ENCODE measurements around the gene CRTAP.
"Not testable (repeated sequence)": the region's sequence is repeated elsewhere in the genome, so short reads cannot be mapped to it uniquely, and the experiment has no call there.

Gene CRTAP

GRCh38 chr3:33145221-33145900, 31.5 kb downstream of the CRTAP start:
- no peak for DNase-seq

GRCh38 chr3:33145901-33146580, 32.2 kb downstream of the CRTAP start:
- no peak for DNase-seq

GRCh38 chr3:33146791-33147445, 33.1 kb downstream of the CRTAP start:
- DNase-seq = no peak

GRCh38 chr3:33149342-33149741, 35.5 kb downstream of the CRTAP start:
- no peak for DNase-seq

GRCh38 chr3:33152363-33153360, 38.8 kb downstream of the CRTAP start:
- DNase-seq = no peak

GRCh38 chr3:33153782-33154181, 40.0 kb downstream of the CRTAP start:
- no peak for DNase-seq

GRCh38 chr3:33155301-33155700, 41.5 kb downstream of the CRTAP start:
- no peak for DNase-seq

- no peak for DNase-seq
Measured at GRCh38 chr3:33159234-33159633, 45.4 kb downstream of the CRTAP start.

GRCh38 chr3:33159981-33160380, 46.2 kb downstream of the CRTAP start:
- DNase-seq = no peak

GRCh38 chr3:33162621-33163020, 48.8 kb downstream of the CRTAP start:
- DNase-seq = not testable (repeated sequence)

- no peak for DNase-seq
Measured at GRCh38 chr3:33165372-33165771, 51.6 kb downstream of the CRTAP start.

GRCh38 chr3:33166095-33166494, 52.3 kb downstream of the CRTAP start:
- DNase-seq = no peak

- no peak for DNase-seq
Measured at GRCh38 chr3:33167284-33167683, 53.5 kb downstream of the CRTAP start.

- no peak for DNase-seq
Measured at GRCh38 chr3:33167716-33168336, 54.0 kb downstream of the CRTAP start.

GRCh38 chr3:33170531-33170930, 56.7 kb downstream of the CRTAP start:
- DNase-seq = no peak

- DNase-seq = no peak
Measured at GRCh38 chr3:33171580-33171979, 57.8 kb downstream of the CRTAP start.

- DNase-seq = no peak
Measured at GRCh38 chr3:33173103-33173502, 59.3 kb downstream of the CRTAP start.

- no peak for DNase-seq
Measured at GRCh38 chr3:33173672-33174071, 59.9 kb downstream of the CRTAP start.

- DNase-seq = no peak
Measured at GRCh38 chr3:33174095-33174494, 60.3 kb downstream of the CRTAP start.

GRCh38 chr3:33174711-33175414, 61.0 kb downstream of the CRTAP start:
- no peak for DNase-seq

- DNase-seq = no peak
Measured at GRCh38 chr3:33179132-33179531, 65.3 kb downstream of the CRTAP start.

GRCh38 chr3:33181229-33181628, 67.4 kb downstream of the CRTAP start:
- no peak for DNase-seq
